HepG2 (cell line): ENCODE results near the gene TEAD1.

Experiments used
- CTCF ChIP-seq: sonication (generic); formaldehyde crosslinking; IDR thresholded peaks from 2 replicates; pipeline ENCODE4 v1.5.0; 2020; ENCODE audit warnings: mild to moderate bottlenecking, missing genetic modification reagents, moderate library complexity
- EZH2 ChIP-seq: conservative IDR thresholded peaks from 2 replicates; pipeline ENCODE4 v1.6.1; 2012; ENCODE audit warnings: mild to moderate bottlenecking, low read depth, low read length, moderate library complexity
- LRRFIP1 ChIP-seq: sonication (generic); formaldehyde crosslinking; conservative IDR thresholded peaks from 2 replicates; pipeline ENCODE4 v1.4.0; 2020; ENCODE audit warnings: missing genetic modification reagents
- PRDM4 ChIP-seq: sonication (generic); formaldehyde crosslinking; IDR thresholded peaks from 2 replicates; pipeline ENCODE4 v1.9.0; 2021; ENCODE audit warnings: missing genetic modification reagents, borderline replicate concordance
- RFX1 ChIP-seq: fragments of 450-650 bp; IDR thresholded peaks from 2 replicates; pipeline ENCODE4 v1.6.1; 2017
- TFDP1 ChIP-seq: IDR thresholded peaks from 2 replicates; pipeline ENCODE4 v1.6.1; 2016; ENCODE audit warnings: missing compliant biosample characterization, missing genetic modification reagents, borderline replicate concordance
- ZBTB43 ChIP-seq: sonication (generic); formaldehyde crosslinking; conservative IDR thresholded peaks from 2 replicates; pipeline ENCODE4 v1.4.0; 2020; ENCODE audit warnings: missing genetic modification reagents
- ZNF121 ChIP-seq: sonication (generic); formaldehyde crosslinking; IDR thresholded peaks from 2 replicates; pipeline ENCODE4 v1.5.0; 2020; ENCODE audit warnings: mild to moderate bottlenecking, missing genetic modification reagents
- ZNF407 ChIP-seq: sonication (generic); formaldehyde crosslinking; IDR thresholded peaks from one replicate; pipeline ENCODE4 v1.5.1; 2020; ENCODE audit warnings: mild to moderate bottlenecking, missing genetic modification reagents; ENCODE audit errors: not compliant biosample characterization
- ZNF510 ChIP-seq: sonication (generic); formaldehyde crosslinking; IDR thresholded peaks from 2 replicates; pipeline ENCODE4 v1.4.0; 2020; ENCODE audit warnings: low read depth, mild to moderate bottlenecking, missing genetic modification reagents
- ZNF772 ChIP-seq: sonication (generic); formaldehyde crosslinking; IDR thresholded peaks from 2 replicates; pipeline ENCODE4 v1.5.0; 2020; ENCODE audit warnings: mild to moderate bottlenecking, missing genetic modification reagents

GRCh38 chr11:12975195-12975594 is 301.0 kb downstream of the TEAD1 start:
- no peak for TF ChIP-seq EZH2
- no peak for TF ChIP-seq ZNF510 (CRISPR knock-in tag)
- TF ChIP-seq CTCF = no peak
- TF ChIP-seq ZNF407 (CRISPR knock-in tag) = no peak
- TF ChIP-seq PRDM4 (CRISPR knock-in tag) = no peak
- no peak for TF ChIP-seq ZNF121 (CRISPR knock-in tag)
- no peak for TF ChIP-seq RFX1
- no peak for TF ChIP-seq ZBTB43 (CRISPR knock-in tag)
- TF ChIP-seq TFDP1 (CRISPR knock-in tag) = no peak
- no peak for TF ChIP-seq ZNF772
- no peak for TF ChIP-seq LRRFIP1 (CRISPR knock-in tag)
